GM19328 (cell line): ENCODE results near the gene TMPRSS13.

ENCODE experiments used
- ATAC-seq: cut with Tn5 transposase; IDR thresholded peaks from one replicate; pipeline ENCODE4 v1.9.1; 2021; ENCODE audit warnings: mild to moderate bottlenecking, moderate library complexity; ENCODE audit not compliant: unreplicated experiment

Gene TMPRSS13

DNA sequence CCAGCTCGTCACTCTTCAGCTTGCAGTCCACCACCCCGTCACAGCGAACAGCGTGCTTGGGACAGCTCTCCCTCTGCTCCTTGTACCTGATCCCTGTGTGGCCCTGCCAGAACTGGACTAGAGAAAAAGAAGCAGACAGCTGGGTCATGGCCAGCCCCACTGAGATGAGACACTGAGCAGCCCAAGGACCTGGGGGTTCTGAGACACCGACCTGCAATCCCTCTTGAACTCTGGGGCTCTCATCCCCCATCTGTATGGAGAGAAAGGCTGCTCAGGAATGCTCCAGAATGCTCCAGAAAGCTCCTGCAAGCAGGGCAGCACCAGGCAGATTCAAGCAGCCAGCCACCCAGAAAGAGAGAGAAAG is 14.8 kb downstream of the TMPRSS13 start:
- ATAC-seq, result no peak

GRCh38 chr11:117913736-117914397 is 15.3 kb downstream of the TMPRSS13 start:
- no peak for ATAC-seq

GRCh38 chr11:117912497-117912896 is 16.7 kb downstream of the TMPRSS13 start:
- ATAC-seq, result no peak

- no peak for ATAC-seq
These were observed 17.5 kb downstream of the TMPRSS13 start for GRCh38 chr11:117911694-117912093.

DNA sequence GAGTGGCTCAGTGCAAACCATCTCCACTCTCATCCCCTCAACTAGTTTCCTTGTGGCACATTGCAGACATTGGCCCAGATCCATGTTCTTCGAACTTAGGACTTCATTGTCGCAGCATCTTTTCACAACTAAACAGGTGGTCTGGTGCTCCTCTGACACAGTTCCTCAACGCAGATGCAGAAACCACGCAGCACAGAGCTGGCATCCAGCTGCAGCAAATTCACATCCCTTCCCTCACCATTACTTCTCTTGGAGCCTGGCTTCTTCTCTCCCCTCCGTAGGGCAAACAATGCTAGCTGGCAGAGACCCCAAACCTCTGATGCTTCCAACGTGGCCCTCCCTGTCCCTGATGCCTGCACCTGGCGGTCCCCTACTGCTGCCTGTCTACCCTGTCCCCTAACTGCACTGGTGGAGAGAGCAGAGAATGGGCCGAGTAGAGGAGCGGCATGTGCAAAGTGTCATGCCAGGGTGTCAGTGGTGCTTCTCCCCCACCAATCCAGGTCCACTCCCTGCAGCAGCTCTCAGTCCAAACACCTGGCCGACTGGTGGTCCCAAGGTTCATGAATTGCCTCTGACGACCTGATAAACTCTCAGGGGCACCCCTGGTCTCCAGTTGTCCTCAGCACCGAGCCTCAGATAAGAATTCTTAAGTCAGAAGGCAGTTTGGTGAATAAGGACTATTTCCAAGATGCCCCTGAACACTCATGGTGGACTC is 18.1 kb downstream of the TMPRSS13 start:
- no peak for ATAC-seq

DNA sequence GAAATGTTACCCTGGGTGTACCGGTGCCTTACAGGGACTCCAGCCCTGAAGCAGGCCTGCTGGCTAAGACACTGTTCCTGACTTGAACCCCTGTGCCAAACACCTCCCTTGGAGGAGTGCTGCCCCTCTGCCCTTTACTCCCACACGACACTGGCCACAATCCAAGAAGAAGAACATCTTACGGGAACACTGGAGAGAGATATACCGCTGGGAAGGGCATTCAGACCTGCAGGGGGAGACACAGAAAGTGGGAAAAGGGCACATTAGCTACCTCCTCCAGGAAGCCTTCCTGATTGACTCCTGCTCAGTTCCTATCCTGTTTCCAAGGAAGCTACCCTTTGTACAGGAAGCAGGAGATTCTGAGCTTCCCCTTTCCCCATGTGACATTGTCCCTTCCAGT is 18.7 kb downstream of the TMPRSS13 start:
- no peak for ATAC-seq

GRCh38 chr11:117909611-117910382 is 19.4 kb downstream of the TMPRSS13 start:
- no peak for ATAC-seq

DNA sequence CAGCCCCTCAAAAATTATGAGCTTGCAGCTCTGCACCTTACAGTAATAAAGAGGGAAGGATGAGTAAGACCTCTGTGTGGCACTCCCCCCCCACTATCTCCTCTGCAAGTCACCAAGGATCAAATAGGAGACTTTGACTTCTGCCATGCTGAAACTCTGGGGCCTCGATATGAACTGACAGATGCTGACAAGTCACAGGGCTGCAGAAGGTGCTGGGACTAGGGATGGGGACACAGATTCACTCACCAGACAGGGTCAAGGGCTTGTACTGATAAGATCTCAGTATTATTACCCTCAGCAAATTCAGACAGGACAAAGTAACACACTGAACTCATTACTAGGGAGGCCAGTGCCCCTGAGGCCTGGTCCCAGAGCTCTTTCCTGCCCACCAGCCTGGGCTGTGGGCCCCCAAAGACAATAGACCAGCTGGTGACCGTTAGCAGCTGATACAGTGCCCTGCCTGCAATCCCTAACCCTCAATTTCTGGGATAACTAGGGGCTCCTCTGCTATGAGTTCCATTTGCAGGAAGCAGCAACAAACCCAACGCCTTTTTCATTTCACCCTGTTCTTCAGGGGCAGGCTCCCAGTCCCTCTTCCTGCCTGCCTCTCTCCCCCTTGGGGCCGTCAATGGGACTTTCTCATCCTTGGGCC is 20.1 kb downstream of the TMPRSS13 start:
- no peak for ATAC-seq

DNA sequence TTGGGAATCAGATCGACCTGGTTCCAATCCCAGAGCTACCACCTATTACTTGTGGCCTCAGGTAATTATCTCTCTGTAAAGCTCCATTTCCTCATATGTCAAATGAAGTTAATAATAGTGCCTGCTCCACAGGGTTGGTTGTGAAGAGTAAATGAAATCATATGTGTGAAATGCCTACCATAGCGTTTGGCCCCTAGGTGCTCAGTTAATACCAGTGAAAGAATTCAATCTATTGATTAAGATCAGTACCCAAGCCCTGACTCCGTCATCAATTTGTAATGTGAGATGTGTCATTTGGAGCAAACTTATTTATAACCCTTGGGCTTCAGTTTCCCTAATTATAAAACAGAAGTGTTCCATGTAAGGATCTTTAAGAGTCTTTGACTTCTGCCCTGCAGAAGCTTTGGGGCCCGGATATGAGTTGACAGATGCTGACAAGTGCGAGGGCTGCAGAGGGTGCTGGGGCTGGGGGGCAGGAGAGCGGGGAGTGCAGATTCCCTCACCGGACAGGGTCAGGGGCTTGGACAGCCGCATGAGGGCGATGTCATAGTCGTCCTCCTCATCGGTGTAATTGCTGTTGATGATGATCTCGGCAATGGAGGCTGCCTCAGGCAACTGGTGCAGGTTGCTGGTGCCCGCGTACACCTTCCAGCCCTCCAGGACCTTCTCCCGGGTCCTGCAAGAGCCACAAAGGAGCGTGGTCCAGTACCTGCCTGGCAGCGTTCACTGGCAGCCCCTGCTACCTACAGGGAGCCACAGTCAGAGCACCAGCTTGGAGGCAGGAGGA is 20.9 kb downstream of the TMPRSS13 start:
- ATAC-seq, result no peak

GRCh38 chr11:117907276-117908108 is 21.7 kb downstream of the TMPRSS13 start:
- ATAC-seq, result no peak

GRCh38 chr11:117906710-117907109 is 22.5 kb downstream of the TMPRSS13 start:
- ATAC-seq, result no peak

GRCh38 chr11:117906126-117906525 is 23.1 kb downstream of the TMPRSS13 start:
- ATAC-seq, result no peak

DNA sequence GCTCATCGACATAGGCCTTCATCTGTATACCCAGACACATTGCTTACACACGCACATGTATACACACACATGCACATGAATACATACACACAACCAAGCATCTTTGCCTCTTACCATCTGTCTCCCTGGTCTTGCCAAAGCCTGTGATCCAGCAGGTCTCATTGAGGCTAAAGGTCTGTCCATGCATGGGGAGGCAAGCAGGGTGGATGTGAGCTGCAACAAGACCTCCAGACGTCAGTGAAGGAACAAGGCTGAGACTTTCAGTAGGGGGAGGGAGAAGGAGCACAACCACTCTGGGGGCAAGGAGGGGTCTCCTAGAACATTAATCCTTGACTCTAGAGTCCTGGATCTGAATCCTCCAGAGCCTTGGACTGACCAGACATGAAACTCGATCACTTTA is 23.7 kb downstream of the TMPRSS13 start:
- no peak for ATAC-seq

DNA sequence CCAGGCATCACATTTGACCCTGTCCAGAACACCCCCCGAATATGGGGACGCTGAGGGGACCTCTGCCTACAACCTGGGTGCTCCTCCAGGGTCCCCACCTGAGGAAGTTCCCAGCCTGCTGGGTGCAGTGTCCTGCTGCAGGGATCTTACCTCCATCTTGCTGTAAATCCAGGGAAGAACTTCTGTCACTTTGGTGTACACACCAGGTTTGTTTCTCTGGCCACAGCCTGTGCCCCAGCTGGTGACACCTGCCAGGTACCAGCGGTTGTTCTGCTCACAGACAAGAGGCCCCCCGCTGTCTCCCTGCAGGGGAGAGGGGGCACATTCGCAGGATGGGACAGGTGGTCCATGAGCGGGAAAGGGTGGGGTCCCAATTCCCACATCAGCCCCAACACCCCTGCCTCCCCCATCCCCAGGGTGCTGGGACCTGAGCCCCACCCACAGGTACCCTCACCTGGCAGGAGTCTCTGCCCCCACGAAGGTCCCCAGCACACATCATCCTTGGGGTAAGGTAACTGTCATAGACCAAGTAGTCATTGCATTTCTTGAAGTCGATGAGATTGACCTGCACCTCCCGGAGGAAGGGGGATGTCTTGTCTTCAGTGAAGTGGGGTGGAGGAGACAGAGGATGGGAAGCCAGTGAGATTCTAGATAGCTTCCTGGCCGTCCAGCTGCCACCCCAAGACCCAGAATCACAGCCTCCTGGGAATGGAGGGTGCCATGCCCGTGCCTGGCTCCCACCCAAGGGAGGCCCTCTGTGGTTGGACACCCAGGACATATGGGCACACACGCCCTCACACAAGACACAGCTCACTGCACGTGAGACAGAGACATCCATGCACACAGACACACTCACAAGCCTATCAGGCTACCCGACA is 25.5 kb downstream of the TMPRSS13 start:
- no peak for ATAC-seq

GRCh38 chr11:117902001-117902845 is 27.0 kb downstream of the TMPRSS13 start:
- no peak for ATAC-seq

- ATAC-seq, result no peak
These were observed 27.6 kb downstream of the TMPRSS13 start for GRCh38 chr11:117901601-117902000.

GRCh38 chr11:117900720-117901440 is 28.3 kb downstream of the TMPRSS13 start:
- ATAC-seq, result no peak
